HG02798 (cell line): ENCODE data around the gene TTC28.

ENCODE experiments used
- ATAC-seq: cut with Tn5 transposase; IDR thresholded peaks from one replicate; pipeline ENCODE4 v1.9.1; 2021; ENCODE audit warnings: mild to moderate bottlenecking; ENCODE audit not compliant: unreplicated experiment, poor library complexity

The TTC28 gene

GRCh38 chr22:28137036-28137435, 542.6 kb downstream of the TTC28 start:
- ATAC-seq = no peak

- no peak for ATAC-seq
Measured at GRCh38 chr22:28132466-28132865, 547.2 kb downstream of the TTC28 start.

- ATAC-seq = no peak
Measured at GRCh38 chr22:28129319-28129962, 550.2 kb downstream of the TTC28 start.

GRCh38 chr22:28128827-28129226, 550.8 kb downstream of the TTC28 start:
- no peak for ATAC-seq

GRCh38 chr22:28125799-28126198, 553.8 kb downstream of the TTC28 start:
- ATAC-seq = no peak

GRCh38 chr22:28123989-28124766, 555.5 kb downstream of the TTC28 start:
- ATAC-seq = no peak

GRCh38 chr22:28120691-28121592, 558.7 kb downstream of the TTC28 start:
- ATAC-seq = no peak

GRCh38 chr22:28118957-28119631, 560.5 kb downstream of the TTC28 start:
- no peak for ATAC-seq

GRCh38 chr22:28116219-28116673, 563.4 kb downstream of the TTC28 start:
- no peak for ATAC-seq

GRCh38 chr22:28115426-28115825, 564.2 kb downstream of the TTC28 start:
- ATAC-seq = no peak

GRCh38 chr22:28112548-28113043, 567.0 kb downstream of the TTC28 start:
- no peak for ATAC-seq

- ATAC-seq = no peak
Measured at GRCh38 chr22:28112190-28112544, 567.5 kb downstream of the TTC28 start.

- no peak for ATAC-seq
Measured at GRCh38 chr22:28111501-28112189, 568.0 kb downstream of the TTC28 start.

- no peak for ATAC-seq
Measured at GRCh38 chr22:28108851-28109250, 570.8 kb downstream of the TTC28 start.

- ATAC-seq = no peak
Measured at GRCh38 chr22:28106617-28107016, 573.0 kb downstream of the TTC28 start.

- no peak for ATAC-seq
Measured at GRCh38 chr22:28105988-28106387, 573.7 kb downstream of the TTC28 start.

- no peak for ATAC-seq
Measured at GRCh38 chr22:28105413-28105812, 574.2 kb downstream of the TTC28 start.

- ATAC-seq = no peak
Measured at GRCh38 chr22:28103596-28103995, 576.0 kb downstream of the TTC28 start.

- ATAC-seq = no peak
Measured at GRCh38 chr22:28102151-28102812, 577.4 kb downstream of the TTC28 start.
